Mucosa of descending colon (tissue), 3 donors: ENCODE measurements around the gene PDE10A. TPM values are rescaled to one million over a fixed set of nuclear protein-coding genes. Genes with fewer than 3 reads are reported as not detected.

Source experiments
- ATAC-seq: fragments of 200-7000 bp; cut with Tn5 transposase; one replicate; pipeline ENCODE4 v1.9.1; 2020; ENCODE audit warnings: mild to moderate bottlenecking, moderate library complexity
- DNase-seq, 3 donors: peaks; one replicate each; pipeline ENCODE4 v3.0.0-alpha.2; 2020
- H3K36me3 ChIP-seq: fragments of 200-600 bp; one replicate; pipeline ENCODE4 v1.8.0; 2021; ENCODE audit warnings: low read depth, mild to moderate bottlenecking
- H3K4me1 ChIP-seq: fragments of 200-600 bp; one replicate; pipeline ENCODE4 v1.8.0; 2021; ENCODE audit warnings: low read depth, mild to moderate bottlenecking
- H3K4me3 ChIP-seq: fragments of 200-600 bp; one replicate; pipeline ENCODE4 v1.8.0; 2021; ENCODE audit warnings: mild to moderate bottlenecking
- H3K9me3 ChIP-seq: fragments of 200-600 bp; one replicate; pipeline ENCODE4 v1.8.0; 2021; ENCODE audit warnings: mild to moderate bottlenecking
- CTCF ChIP-seq: fragments of 200-600 bp; IDR thresholded peaks from one replicate; pipeline ENCODE4 v1.8.0; 2022; ENCODE audit warnings: antibody characterized with exemption, mild to moderate bottlenecking
- intact Hi-C, 2 donors: fragments of 100-400 bp; cut with DNase I in 1 of 2; cut with micrococcal nuclease in 1 of 2; formaldehyde crosslinking; loops; one replicate each; pipeline versions ENCODE4 v1.11.0 to v1.11.1; 2022; cut with DNase I, micrococcal nuclease
- total RNA-seq, 3 donors: library from RNA; stranded (reverse); fragmentation: NEBNext Ultra II Directional in 2 of 3; extraction: Animal tissue kit (Norgen Biotek cat#: 25700) in 2 of 3; gene quantifications; one replicate each; pipeline versions ENCODE4 v1.2.1 to v1.2.4, GENCODE V29; 2021 to 2023
- donor health status: DM: no; HTN: no; CAD: no; lungs with moderate emphysema.
- donor health status: DM: no; HTN: no; CAD: no.
- donor health status: DM: no; HTN: yes; CAD: no.

PDE10A gene
- total RNA-seq, 3 donors from 2014 or later: 1.7 to 18.0 (median 1.7) TPM

GRCh38 chr6:165383323-165383722 is 279.7 kb downstream of the PDE10A start:
- Histone ChIP-seq H3K4me1 (no peaks in the 10 kb centered on the region), H3K36me3 (no peaks in the 10 kb centered on the region), H3K9me3 (no peaks in the 10 kb centered on the region), H3K4me3 (no peak overlapping the region)
- TF ChIP-seq CTCF: no peak
- DNase-seq: no peak
- ATAC-seq: no peak
- intact Hi-C loops: no loop called here

- DNase-seq: no peak
- Histone ChIP-seq H3K4me1 (no peaks in the 10 kb centered on the region), H3K4me3 (no peak overlapping the region), H3K9me3 (peaks cover 4% of the 10 kb centered on the region), H3K36me3 (no peaks in the 10 kb centered on the region)
- no peak for TF ChIP-seq CTCF
- intact Hi-C loops: no loop called here
- ATAC-seq: no peak
These were observed 286.9 kb downstream of the PDE10A start for GRCh38 chr6:165376100-165376499.

- H3K4me3 ChIP-seq: no peak overlapping the region
- no peak for TF ChIP-seq CTCF
- peaks cover 17% of the 10 kb centered on the region for H3K9me3 ChIP-seq
- no peaks in the 10 kb centered on the region for H3K4me1 ChIP-seq
- DNase-seq (no peak), ATAC-seq (no peak)
- intact Hi-C loops: no loop called here
- H3K36me3 ChIP-seq: no peaks in the 10 kb centered on the region
These were observed 297.7 kb downstream of the PDE10A start for GRCh38 chr6:165365371-165365770.

- no peak overlapping the region for H3K4me3 ChIP-seq
- ATAC-seq (no peak), DNase-seq (no peak)
- peaks cover 23% of the 10 kb centered on the region for H3K9me3 ChIP-seq
- no peak for TF ChIP-seq CTCF
- H3K36me3 ChIP-seq: no peaks in the 10 kb centered on the region
- intact Hi-C loops: no loop called here
- H3K4me1 ChIP-seq: no peaks in the 10 kb centered on the region
These were observed 317.3 kb downstream of the PDE10A start for GRCh38 chr6:165345700-165346099.

- ATAC-seq (no peak), DNase-seq (no peak)
- Histone ChIP-seq H3K36me3 (no peaks in the 10 kb centered on the region), H3K9me3 (peaks cover 10% of the 10 kb centered on the region), H3K4me3 (no peak overlapping the region), H3K4me1 (no peaks in the 10 kb centered on the region)
- intact Hi-C loops: no loop called here
- TF ChIP-seq CTCF: no peak
These were observed 322.5 kb downstream of the PDE10A start for GRCh38 chr6:165340532-165340931.

- intact Hi-C loops: no loop called here
- no peak for ATAC-seq
- peaks cover 38% of the 10 kb centered on the region for H3K9me3 ChIP-seq
- H3K4me3 ChIP-seq: no peak overlapping the region
- TF ChIP-seq CTCF: no peak
- H3K4me1 ChIP-seq: no peaks in the 10 kb centered on the region
- DNase-seq: no peak
- no peaks in the 10 kb centered on the region for H3K36me3 ChIP-seq
These were observed 337.4 kb downstream of the PDE10A start for GRCh38 chr6:165325609-165326008.
